GM18861 (cell line): ENCODE measurements around the gene SORL1-AS1.

Experiments
- ATAC-seq: cut with Tn5 transposase; IDR thresholded peaks from one replicate; pipeline ENCODE4 v1.9.1; 2021; ENCODE audit not compliant: unreplicated experiment

SORL1-AS1 gene

GRCh38 chr11:121453589-121454299, 977 bp upstream of the SORL1-AS1 start:
- no peak for ATAC-seq

GRCh38 chr11:121451986-121452608, 670 bp downstream of the SORL1-AS1 start, which contains the start of gene SORL1:
Gene SORL1 (plus strand): TSS chr11:121452314. CDS start chr11:121452332, 18 bp downstream.
- peak; percentile 35 for ATAC-seq

GRCh38 chr11:121451178-121451985, 1.4 kb downstream of the SORL1-AS1 start:
- ATAC-seq = no peak

DNA sequence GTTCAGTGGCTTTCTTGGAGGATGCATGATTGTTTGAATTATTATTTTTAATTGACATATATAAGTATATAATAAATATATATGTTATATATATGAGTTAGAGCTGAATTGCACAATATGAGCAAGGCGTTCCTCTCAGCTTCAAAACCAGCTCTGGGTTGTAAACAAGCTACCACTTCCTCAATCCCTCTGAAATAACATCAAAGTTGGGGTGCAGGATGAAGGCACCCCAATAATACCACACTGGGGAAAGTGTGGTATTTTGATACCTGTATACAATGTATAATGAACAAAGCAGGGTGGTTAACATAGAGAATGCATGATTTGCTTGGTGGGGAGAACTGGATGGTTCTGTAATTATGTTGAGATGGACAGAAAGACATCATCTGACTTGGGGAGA, 2.4 kb downstream of the SORL1-AS1 start:
- ATAC-seq = no peak

GRCh38 chr11:121449626-121450025, 3.1 kb downstream of the SORL1-AS1 start:
- ATAC-seq = no peak

- no peak for ATAC-seq
These were observed 3.6 kb downstream of the SORL1-AS1 start for GRCh38 chr11:121449123-121449522.

DNA sequence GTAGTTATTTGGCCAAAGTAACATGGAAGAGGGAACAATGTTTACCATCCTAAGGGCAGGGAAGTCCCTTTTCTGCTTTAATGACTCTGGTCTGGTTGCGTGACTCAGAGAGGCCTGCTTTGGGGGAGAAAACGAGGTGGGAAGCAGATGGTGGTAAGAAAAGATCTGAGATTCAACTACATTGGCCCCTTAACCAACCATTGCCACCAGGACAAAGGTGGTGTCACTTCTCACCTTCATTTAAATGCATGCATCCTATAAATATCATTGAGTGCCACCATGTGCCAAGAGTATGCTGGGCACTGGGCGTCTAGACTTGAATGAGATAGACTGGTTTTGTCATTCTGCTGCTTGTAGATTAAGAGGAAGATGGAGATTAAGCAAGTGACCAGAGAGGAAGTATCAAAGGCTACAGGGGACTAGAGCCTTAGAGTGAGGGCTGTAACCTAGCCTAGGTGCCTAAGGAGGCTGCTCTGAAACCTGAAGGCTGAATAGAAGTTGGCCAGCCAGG, 4.3 kb downstream of the SORL1-AS1 start:
- no peak for ATAC-seq

DNA sequence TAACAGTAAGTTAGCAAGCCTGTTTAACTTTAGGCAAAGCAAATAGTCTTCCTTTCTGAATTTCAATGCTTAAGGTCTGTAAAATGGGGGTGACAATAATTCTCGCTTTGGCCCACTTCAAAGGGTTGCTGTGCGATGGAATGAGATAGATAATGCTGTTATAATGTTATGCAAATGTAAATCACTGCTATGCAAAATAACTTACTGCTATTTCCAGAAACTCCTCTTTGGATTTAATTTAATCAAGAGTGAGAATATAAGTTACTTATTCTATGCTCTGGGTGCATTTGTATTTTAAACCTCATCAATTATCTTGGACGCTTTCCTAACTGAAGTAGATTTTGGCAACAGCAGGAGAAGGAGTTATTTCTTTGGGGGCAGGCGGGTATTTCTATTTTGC, 4.8 kb downstream of the SORL1-AS1 start:
- ATAC-seq = no peak

GRCh38 chr11:121446752-121447156, 6.0 kb downstream of the SORL1-AS1 start:
- ATAC-seq = no peak

- no peak for ATAC-seq
These were observed 7.5 kb downstream of the SORL1-AS1 start for GRCh38 chr11:121445071-121445768.

GRCh38 chr11:121444526-121444925, 8.2 kb downstream of the SORL1-AS1 start:
- no peak for ATAC-seq

- no peak for ATAC-seq
These were observed 9.0 kb downstream of the SORL1-AS1 start for GRCh38 chr11:121443688-121444275.

- no peak for ATAC-seq
These were observed 11.2 kb downstream of the SORL1-AS1 start for GRCh38 chr11:121441521-121441920.

DNA sequence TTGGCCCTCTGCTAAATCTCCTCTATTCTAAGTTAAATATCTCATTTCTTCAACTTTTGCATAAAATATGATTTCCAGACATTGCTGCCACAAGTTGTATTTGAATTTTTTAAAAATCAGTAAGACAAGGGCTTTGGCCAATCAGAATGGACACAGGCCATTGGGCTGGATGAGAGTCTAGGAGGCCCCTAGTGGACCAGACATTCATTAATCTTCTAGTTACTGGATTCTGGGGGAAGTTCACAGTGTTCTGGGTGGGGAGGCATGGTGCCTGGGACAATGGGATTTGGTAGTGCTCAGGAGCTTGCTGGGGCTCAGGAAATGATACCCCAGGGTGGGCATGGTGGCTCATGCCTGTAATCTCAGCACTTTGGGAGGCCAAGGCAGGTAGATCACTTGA, 13.0 kb downstream of the SORL1-AS1 start:
- ATAC-seq = no peak

DNA sequence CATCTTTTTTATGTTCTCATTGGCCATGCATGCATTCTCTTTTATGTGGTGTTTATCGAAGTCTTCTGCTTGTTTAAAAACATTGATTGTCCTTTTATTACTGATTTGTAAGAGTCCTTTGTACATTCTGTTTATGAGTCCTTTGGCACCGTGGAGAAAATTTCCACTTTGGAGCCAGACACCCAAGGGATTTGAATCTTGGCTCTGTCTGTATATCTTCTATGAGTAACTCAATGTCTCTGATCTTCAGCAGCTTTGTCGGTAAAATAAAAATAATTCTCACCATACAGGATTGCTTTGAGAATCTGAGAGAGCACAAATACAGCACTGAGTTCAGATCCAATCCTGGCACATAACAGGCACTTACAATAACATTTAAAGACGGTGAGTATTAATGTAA, 13.4 kb downstream of the SORL1-AS1 start:
- ATAC-seq = no peak

GRCh38 chr11:121437686-121438078, 15.1 kb downstream of the SORL1-AS1 start:
- no peak for ATAC-seq

GRCh38 chr11:121437018-121437685, 15.6 kb downstream of the SORL1-AS1 start:
- no peak for ATAC-seq

DNA sequence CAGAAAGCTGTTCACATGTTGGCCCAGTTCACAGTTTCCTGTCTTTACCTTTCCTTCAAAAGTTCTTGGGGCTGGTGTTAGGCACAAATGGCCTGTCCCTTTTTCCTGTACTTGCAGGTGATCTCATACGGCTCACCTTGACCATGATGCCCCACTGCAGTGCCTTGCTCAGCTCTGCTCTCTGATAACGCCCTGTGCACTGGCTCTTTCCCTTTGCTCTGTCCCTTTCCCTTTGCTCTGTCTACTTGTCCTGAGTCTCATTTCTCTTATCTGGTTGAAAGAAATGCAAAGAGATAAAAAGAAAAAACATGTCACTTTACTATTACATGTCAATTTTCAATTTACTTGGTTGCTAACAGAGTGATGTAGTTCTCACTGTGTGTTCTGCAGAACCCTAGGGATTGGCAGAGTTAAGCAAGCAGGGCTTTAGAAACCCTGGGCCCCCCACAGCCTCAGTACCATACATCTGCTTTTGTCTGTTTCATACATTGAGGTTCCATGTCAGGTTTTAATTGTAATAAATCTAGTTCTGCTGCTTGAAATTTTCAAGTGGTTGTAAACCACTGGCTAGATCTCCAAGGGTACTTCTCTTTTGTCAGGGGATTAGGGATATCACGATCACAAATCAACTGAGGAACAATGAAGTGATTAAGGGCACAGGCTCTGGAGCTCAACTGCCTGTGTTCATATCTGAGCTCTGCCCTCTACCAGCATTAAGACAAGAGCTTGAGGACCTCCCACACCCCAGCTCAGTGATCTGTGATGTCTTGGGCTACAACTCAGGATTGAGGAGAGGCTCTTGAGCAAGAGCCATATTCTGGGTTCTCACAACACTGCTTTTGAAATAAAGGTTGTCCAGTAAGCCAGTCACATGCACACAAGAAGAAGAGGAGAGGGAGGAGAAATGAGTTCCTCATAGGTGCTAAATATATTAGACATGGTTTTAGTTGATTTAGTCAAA, 16.9 kb downstream of the SORL1-AS1 start:
- no peak for ATAC-seq

DNA sequence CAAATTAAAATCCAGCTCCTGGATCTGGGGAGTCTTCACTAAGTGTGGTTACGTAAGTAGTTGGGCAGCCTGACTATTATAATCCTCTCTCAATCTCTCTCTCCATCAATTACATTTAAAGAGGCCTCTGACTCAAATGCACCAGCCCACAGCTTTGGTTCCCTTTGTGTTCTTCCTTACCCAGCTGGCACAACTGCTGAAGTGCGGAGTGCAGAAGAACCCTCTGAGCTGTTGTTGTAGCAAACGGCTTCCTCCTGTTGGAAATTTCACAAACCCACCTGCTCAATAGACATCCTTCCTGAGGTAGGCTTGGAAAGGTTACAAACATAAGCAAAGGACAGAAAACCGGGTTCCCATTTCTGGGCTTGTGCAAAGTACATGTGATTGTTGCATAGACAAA, 17.6 kb downstream of the SORL1-AS1 start:
- ATAC-seq = no peak
